Measurements from ENCODE around the gene HAGH.

DNA sequence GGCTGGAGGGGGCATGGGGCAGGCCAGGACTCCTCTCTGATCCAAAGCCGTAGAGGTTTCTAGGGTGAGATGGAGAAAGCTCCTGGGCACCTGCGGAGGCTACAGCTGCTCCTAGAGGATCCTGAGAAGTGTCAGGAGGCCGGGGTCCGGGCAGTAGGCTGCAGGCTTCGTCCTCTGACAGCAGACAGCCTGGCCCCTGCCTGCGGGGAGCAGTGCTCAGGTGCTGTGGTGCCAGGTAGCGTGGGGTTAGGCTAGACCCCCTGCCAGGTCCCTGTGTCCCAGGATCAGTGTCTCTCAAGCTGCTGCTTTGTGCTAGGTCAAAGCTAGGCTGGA lies 52.2 kb downstream of the HAGH start:
- no peak for TF ChIP-seq EZH2 (IDR thresholded peaks at IDR 0.05; ENCODE audit: insufficient read depth, low read length)
- TF ChIP-seq, protein P1, sequence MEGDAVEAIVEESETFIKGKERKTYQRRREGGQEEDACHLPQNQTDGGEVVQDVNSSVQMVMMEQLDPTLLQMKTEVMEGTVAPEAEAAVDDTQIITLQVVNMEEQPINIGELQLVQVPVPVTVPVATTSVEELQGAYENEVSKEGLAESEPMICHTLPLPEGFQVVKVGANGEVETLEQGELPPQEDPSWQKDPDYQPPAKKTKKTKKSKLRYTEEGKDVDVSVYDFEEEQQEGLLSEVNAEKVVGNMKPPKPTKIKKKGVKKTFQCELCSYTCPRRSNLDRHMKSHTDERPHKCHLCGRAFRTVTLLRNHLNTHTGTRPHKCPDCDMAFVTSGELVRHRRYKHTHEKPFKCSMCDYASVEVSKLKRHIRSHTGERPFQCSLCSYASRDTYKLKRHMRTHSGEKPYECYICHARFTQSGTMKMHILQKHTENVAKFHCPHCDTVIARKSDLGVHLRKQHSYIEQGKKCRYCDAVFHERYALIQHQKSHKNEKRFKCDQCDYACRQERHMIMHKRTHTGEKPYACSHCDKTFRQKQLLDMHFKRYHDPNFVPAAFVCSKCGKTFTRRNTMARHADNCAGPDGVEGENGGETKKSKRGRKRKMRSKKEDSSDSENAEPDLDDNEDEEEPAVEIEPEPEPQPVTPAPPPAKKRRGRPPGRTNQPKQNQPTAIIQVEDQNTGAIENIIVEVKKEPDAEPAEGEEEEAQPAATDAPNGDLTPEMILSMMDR (IDR thresholded peaks at IDR 0.05; ENCODE audit: insufficient read depth, low read depth, low read length) = no peak
